Nephron progenitor cell (in vitro differentiated cells): ENCODE results near the gene REEP1.

Source experiments
- DNase-seq: peaks from one replicate; pipeline ENCODE4 v3.0.0; 2021
- H3K27ac Mint-ChIP-seq: 2 replicates; pipeline ENCODE4 v1.8.0; 2021; ENCODE audit warnings: mild to moderate bottlenecking, moderate library complexity, mixed read lengths
- H3K27me3 Mint-ChIP-seq: 2 replicates; pipeline ENCODE4 v1.8.0; 2021; ENCODE audit warnings: mild to moderate bottlenecking, low read depth, mixed read lengths; ENCODE audit not compliant: poor library complexity
- H3K36me3 Mint-ChIP-seq: 2 replicates; pipeline ENCODE4 v1.8.0; 2021; ENCODE audit warnings: low read depth, mixed read lengths
- H3K4me1 Mint-ChIP-seq: 2 replicates; pipeline ENCODE4 v1.8.0; 2021; ENCODE audit warnings: mixed read lengths
- H3K4me3 Mint-ChIP-seq: 2 replicates; pipeline ENCODE4 v1.8.0; 2021; ENCODE audit warnings: mild to moderate bottlenecking, moderate library complexity, mixed read lengths
- H3K9me3 Mint-ChIP-seq: 2 replicates; pipeline ENCODE4 v1.8.0; 2021; ENCODE audit warnings: mild to moderate bottlenecking, moderate library complexity, mixed read lengths
- CTCF ChIP-seq: fragments of 200-600 bp; sonication (generic); IDR thresholded peaks from 2 replicates; pipeline ENCODE4 v1.5.0; 2021; ENCODE audit warnings: antibody characterized with exemption

The REEP1 gene

GRCh38 chr2:86308984-86309695 lies 28.3 kb downstream of the REEP1 start:
- H3K9me3 Mint-ChIP-seq, result no peaks in the 10 kb centered on the region
- H3K36me3 Mint-ChIP-seq, result no peaks in the 10 kb centered on the region
- DNase-seq, result no peak
- no peak overlapping the region for H3K27ac Mint-ChIP-seq
- H3K4me3 Mint-ChIP-seq, result no peak overlapping the region
- H3K27me3 Mint-ChIP-seq, result peaks cover 16% of the 10 kb centered on the region
- peaks cover 22% of the 10 kb centered on the region for H3K4me1 Mint-ChIP-seq
- no peak for TF ChIP-seq CTCF

GRCh38 chr2:86308356-86308755 lies 29.1 kb downstream of the REEP1 start:
- H3K4me3 Mint-ChIP-seq, result no peak overlapping the region
- no peak for TF ChIP-seq CTCF
- no peaks in the 10 kb centered on the region for H3K36me3 Mint-ChIP-seq

GRCh38 chr2:86307431-86307830 lies 30.0 kb downstream of the REEP1 start:
- H3K4me1 Mint-ChIP-seq, result peaks cover 34% of the 10 kb centered on the region

More at GRCh38 chr2:86308356-86308755, 29.1 kb downstream of the REEP1 start:
- Mint-ChIP-seq H3K4me1 (peaks cover 29% of the 10 kb centered on the region), H3K27ac (no peak overlapping the region), H3K9me3 (no peaks in the 10 kb centered on the region), H3K27me3 (peaks cover 15% of the 10 kb centered on the region)
- DNase-seq, result no peak

GRCh38 chr2:86305915-86306254 lies 31.5 kb downstream of the REEP1 start:
- DNase-seq, result no peak
- Mint-ChIP-seq H3K4me1 (peaks cover 50% of the 10 kb centered on the region), H3K27me3 (peaks cover 12% of the 10 kb centered on the region), H3K36me3 (no peaks in the 10 kb centered on the region), H3K9me3 (no peaks in the 10 kb centered on the region), H3K27ac (no peak overlapping the region), H3K4me3 (no peak overlapping the region)
- no peak for TF ChIP-seq CTCF

More at GRCh38 chr2:86307431-86307830, 30.0 kb downstream of the REEP1 start:
- TF ChIP-seq CTCF, result no peak
- no peaks in the 10 kb centered on the region for H3K9me3 Mint-ChIP-seq
- H3K27me3 Mint-ChIP-seq, result peaks cover 15% of the 10 kb centered on the region
- H3K27ac Mint-ChIP-seq, result no peak overlapping the region
- no peaks in the 10 kb centered on the region for H3K36me3 Mint-ChIP-seq
- no peak for DNase-seq
- H3K4me3 Mint-ChIP-seq, result no peak overlapping the region

GRCh38 chr2:86305195-86305914 lies 32.1 kb downstream of the REEP1 start:
- TF ChIP-seq CTCF, result no peak
- Mint-ChIP-seq H3K4me3 (no peak overlapping the region), H3K27me3 (peaks cover 12% of the 10 kb centered on the region), H3K4me1 (peaks cover 52% of the 10 kb centered on the region), H3K36me3 (no peaks in the 10 kb centered on the region), H3K9me3 (no peaks in the 10 kb centered on the region), H3K27ac (no peak overlapping the region)
- DNase-seq, result no peak

- no peak for DNase-seq
- no peaks in the 10 kb centered on the region for H3K36me3 Mint-ChIP-seq
- peaks cover 50% of the 10 kb centered on the region for H3K4me1 Mint-ChIP-seq
- no peak overlapping the region for H3K27ac Mint-ChIP-seq
- H3K9me3 Mint-ChIP-seq, result no peaks in the 10 kb centered on the region
- H3K27me3 Mint-ChIP-seq, result peaks cover 12% of the 10 kb centered on the region
- no peak for TF ChIP-seq CTCF
- H3K4me3 Mint-ChIP-seq, result no peak overlapping the region
Observed at GRCh38 chr2:86304416-86304815, 33.0 kb downstream of the REEP1 start.
